ENCODE measurements around the gene RPRD1A. TPM values are rescaled to one million over a fixed set of nuclear protein-coding genes. Genes with fewer than 3 reads are reported as not detected.

The RPRD1A gene
- total and polyA plus RNA-seq, 9 of the 15 experiments (the other 6 are each of a cell fraction or from before 2014, with no cell fraction given) = 30.2 to 142 (median 66.0) TPM

DNA sequence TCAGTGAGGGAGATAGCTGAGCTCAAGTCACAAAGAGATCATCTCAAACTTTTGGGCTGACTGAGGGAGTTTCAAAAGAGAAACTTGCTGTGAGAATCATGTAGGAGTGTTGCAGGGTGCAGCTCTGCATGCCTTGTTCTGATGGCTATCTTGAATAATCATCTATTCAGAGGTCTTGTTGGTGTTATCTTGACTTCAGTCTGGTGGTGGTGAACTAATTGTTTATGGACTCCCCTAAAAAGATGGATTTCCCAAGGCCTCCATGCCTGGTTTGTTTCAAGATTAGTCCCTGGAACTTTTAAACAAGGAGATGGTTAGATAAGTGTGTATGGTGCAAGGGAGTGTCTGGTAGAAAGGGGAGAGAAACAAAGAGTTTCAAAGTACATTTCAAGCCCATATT, 32.0 kb upstream of the RPRD1A start (continued):
- TF ChIP-seq, protein P1, sequence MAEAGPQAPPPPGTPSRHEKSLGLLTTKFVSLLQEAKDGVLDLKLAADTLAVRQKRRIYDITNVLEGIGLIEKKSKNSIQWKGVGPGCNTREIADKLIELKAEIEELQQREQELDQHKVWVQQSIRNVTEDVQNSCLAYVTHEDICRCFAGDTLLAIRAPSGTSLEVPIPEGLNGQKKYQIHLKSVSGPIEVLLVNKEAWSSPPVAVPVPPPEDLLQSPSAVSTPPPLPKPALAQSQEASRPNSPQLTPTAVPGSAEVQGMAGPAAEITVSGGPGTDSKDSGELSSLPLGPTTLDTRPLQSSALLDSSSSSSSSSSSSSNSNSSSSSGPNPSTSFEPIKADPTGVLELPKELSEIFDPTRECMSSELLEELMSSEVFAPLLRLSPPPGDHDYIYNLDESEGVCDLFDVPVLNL (CRISPR knock-in tag; IDR thresholded peaks at IDR 0.05; ENCODE audit: low read depth) = no peak
- TF ChIP-seq CEBPB (tag; IDR thresholded peaks at IDR 0.05) (peak; percentile 33; the same call in 1 of the 2 replicates), ELF1 (tag; IDR thresholded peaks at IDR 0.05) (no peak), SMAD2 (IDR thresholded peaks at IDR 0.05; ENCODE audit: low read depth, low read length) (no peak), PTTG1 (tag; IDR thresholded peaks at IDR 0.05; ENCODE audit: low read depth) (no peak), ZEB2 (IDR thresholded peaks at IDR 0.05) (no peak), ATF7 (IDR thresholded peaks at IDR 0.05) (no peak), CBFA2T3 (IDR thresholded peaks at IDR 0.05) (peak; percentile 49), NEUROD1 (IDR thresholded peaks at IDR 0.05; ENCODE audit: borderline replicate concordance, low read depth, low read length, partially characterized antibody) (no peak), GATA2 (CRISPR knock-in tag; IDR thresholded peaks at IDR 0.05) (peak; percentile 37), MTA2 (IDR thresholded peaks at IDR 0.05; ENCODE audit: low read depth) (no peak), HMGN3 (IDR thresholded peaks at IDR 0.05; ENCODE audit: borderline replicate concordance, extremely low read depth, insufficient read length, low read depth, low read length) (no peak), NFIC (IDR thresholded peaks at IDR 0.05) (no peak), NFE2L1 (tag; IDR thresholded peaks at IDR 0.05; ENCODE audit: borderline replicate concordance, low read depth) (no peak)
- TF ChIP-seq, protein P2, sequence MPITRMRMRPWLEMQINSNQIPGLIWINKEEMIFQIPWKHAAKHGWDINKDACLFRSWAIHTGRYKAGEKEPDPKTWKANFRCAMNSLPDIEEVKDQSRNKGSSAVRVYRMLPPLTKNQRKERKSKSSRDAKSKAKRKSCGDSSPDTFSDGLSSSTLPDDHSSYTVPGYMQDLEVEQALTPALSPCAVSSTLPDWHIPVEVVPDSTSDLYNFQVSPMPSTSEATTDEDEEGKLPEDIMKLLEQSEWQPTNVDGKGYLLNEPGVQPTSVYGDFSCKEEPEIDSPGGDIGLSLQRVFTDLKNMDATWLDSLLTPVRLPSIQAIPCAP (CRISPR knock-in tag; IDR thresholded peaks at IDR 0.05; ENCODE audit: borderline replicate concordance) = no peak
- TF ChIP-seq, protein P3, sequence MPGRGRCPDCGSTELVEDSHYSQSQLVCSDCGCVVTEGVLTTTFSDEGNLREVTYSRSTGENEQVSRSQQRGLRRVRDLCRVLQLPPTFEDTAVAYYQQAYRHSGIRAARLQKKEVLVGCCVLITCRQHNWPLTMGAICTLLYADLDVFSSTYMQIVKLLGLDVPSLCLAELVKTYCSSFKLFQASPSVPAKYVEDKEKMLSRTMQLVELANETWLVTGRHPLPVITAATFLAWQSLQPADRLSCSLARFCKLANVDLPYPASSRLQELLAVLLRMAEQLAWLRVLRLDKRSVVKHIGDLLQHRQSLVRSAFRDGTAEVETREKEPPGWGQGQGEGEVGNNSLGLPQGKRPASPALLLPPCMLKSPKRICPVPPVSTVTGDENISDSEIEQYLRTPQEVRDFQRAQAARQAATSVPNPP (IDR thresholded peaks at IDR 0.05; ENCODE audit: borderline replicate concordance, insufficient read depth, insufficient read length) = no peak
- TF ChIP-seq, protein P4, sequence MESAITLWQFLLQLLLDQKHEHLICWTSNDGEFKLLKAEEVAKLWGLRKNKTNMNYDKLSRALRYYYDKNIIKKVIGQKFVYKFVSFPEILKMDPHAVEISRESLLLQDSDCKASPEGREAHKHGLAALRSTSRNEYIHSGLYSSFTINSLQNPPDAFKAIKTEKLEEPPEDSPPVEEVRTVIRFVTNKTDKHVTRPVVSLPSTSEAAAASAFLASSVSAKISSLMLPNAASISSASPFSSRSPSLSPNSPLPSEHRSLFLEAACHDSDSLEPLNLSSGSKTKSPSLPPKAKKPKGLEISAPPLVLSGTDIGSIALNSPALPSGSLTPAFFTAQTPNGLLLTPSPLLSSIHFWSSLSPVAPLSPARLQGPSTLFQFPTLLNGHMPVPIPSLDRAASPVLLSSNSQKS (CRISPR knock-in tag; IDR thresholded peaks at IDR 0.05) = no peak
- TF ChIP-seq, protein P5, sequence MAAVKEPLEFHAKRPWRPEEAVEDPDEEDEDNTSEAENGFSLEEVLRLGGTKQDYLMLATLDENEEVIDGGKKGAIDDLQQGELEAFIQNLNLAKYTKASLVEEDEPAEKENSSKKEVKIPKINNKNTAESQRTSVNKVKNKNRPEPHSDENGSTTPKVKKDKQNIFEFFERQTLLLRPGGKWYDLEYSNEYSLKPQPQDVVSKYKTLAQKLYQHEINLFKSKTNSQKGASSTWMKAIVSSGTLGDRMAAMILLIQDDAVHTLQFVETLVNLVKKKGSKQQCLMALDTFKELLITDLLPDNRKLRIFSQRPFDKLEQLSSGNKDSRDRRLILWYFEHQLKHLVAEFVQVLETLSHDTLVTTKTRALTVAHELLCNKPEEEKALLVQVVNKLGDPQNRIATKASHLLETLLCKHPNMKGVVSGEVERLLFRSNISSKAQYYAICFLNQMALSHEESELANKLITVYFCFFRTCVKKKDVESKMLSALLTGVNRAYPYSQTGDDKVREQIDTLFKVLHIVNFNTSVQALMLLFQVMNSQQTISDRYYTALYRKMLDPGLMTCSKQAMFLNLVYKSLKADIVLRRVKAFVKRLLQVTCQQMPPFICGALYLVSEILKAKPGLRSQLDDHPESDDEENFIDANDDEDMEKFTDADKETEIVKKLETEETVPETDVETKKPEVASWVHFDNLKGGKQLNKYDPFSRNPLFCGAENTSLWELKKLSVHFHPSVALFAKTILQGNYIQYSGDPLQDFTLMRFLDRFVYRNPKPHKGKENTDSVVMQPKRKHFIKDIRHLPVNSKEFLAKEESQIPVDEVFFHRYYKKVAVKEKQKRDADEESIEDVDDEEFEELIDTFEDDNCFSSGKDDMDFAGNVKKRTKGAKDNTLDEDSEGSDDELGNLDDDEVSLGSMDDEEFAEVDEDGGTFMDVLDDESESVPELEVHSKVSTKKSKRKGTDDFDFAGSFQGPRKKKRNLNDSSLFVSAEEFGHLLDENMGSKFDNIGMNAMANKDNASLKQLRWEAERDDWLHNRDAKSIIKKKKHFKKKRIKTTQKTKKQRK (IDR thresholded peaks at IDR 0.05; ENCODE audit: borderline replicate concordance, low read depth, low read length) = no peak
- TF ChIP-seq, protein P6, sequence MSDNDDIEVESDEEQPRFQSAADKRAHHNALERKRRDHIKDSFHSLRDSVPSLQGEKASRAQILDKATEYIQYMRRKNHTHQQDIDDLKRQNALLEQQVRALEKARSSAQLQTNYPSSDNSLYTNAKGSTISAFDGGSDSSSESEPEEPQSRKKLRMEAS (CRISPR knock-in tag; IDR thresholded peaks at IDR 0.05) = no peak
- TF ChIP-seq, protein P7, sequence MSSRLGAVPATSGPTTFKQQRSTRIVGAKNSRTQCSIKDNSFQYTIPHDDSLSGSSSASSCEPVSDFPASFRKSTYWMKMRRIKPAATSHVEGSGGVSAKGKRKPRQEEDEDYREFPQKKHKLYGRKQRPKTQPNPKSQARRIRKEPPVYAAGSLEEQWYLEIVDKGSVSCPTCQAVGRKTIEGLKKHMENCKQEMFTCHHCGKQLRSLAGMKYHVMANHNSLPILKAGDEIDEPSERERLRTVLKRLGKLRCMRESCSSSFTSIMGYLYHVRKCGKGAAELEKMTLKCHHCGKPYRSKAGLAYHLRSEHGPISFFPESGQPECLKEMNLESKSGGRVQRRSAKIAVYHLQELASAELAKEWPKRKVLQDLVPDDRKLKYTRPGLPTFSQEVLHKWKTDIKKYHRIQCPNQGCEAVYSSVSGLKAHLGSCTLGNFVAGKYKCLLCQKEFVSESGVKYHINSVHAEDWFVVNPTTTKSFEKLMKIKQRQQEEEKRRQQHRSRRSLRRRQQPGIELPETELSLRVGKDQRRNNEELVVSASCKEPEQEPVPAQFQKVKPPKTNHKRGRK (tag; IDR thresholded peaks at IDR 0.05) = no peak
